ENCODE measurements around the gene PRPF8.

PRPF8 gene

GRCh38 chr17:1638171-1638590 lies 46.5 kb downstream of the PRPF8 start:
- H3K4me1 ChIP-seq (ENCODE audit: control insufficient read depth in 1 of 2, insufficient read depth in 2 of 2, low read length in 2 of 2), result peaks cover 0 to 4% of the 10 kb centered on the region in 2 donors
- no peak overlapping the region for H3K4me3 ChIP-seq (ENCODE audit: low read depth in 1 of 2, low read length in 2 of 2)
- no peaks in the 10 kb centered on the region for H3K9me3 ChIP-seq (ENCODE audit: control insufficient read depth in 1 of 2, low read length in 2 of 2)
- no peak overlapping the region for H3K27ac ChIP-seq (ENCODE audit: low read depth, low read length)
- H3K36me3 ChIP-seq (ENCODE audit: control insufficient read depth in 1 of 2, insufficient read depth in 2 of 2, low read length in 2 of 2), result peaks cover 0 to 3% of the 10 kb centered on the region in 2 donors
- H3K9ac ChIP-seq (ENCODE audit: low read depth in 1 of 2, low read length in 2 of 2), result no peak overlapping the region
- H3K27me3 ChIP-seq (ENCODE audit: control insufficient read depth in 1 of 2, insufficient read depth in 2 of 2, low read length in 2 of 2), result no peaks in the 10 kb centered on the region

GRCh38 chr17:1636732-1637285 lies 47.9 kb downstream of the PRPF8 start:
- Histone ChIP-seq H3K27me3 (ENCODE audit: control insufficient read depth in 1 of 2, insufficient read depth in 2 of 2, low read length in 2 of 2) (no peaks in the 10 kb centered on the region), H3K36me3 (ENCODE audit: control insufficient read depth in 1 of 2, insufficient read depth in 2 of 2, low read length in 2 of 2) (peaks cover 0 to 3% of the 10 kb centered on the region in 2 donors), H3K9ac (ENCODE audit: low read depth in 1 of 2, low read length in 2 of 2) (no peak overlapping the region), H3K4me1 (ENCODE audit: control insufficient read depth in 1 of 2, insufficient read depth in 2 of 2, low read length in 2 of 2) (peaks cover 0 to 4% of the 10 kb centered on the region in 2 donors), H3K9me3 (ENCODE audit: control insufficient read depth in 1 of 2, low read length in 2 of 2) (no peaks in the 10 kb centered on the region), H3K4me3 (ENCODE audit: low read depth in 1 of 2, low read length in 2 of 2) (no peak overlapping the region), H3K27ac (ENCODE audit: low read depth, low read length) (no peak overlapping the region)

GRCh38 chr17:1635675-1636465 lies 48.8 kb downstream of the PRPF8 start:
- Histone ChIP-seq H3K4me3 (ENCODE audit: low read depth in 1 of 2, low read length in 2 of 2) (no peak overlapping the region), H3K27ac (ENCODE audit: low read depth, low read length) (no peak overlapping the region), H3K4me1 (ENCODE audit: control insufficient read depth in 1 of 2, insufficient read depth in 2 of 2, low read length in 2 of 2) (peaks cover 0 to 4% of the 10 kb centered on the region in 2 donors)

GRCh38 chr17:1634841-1635650 lies 49.6 kb downstream of the PRPF8 start:
- Histone ChIP-seq H3K36me3 (ENCODE audit: control insufficient read depth in 1 of 2, insufficient read depth in 2 of 2, low read length in 2 of 2) (peaks cover 0 to 3% of the 10 kb centered on the region in 2 donors), H3K9ac (ENCODE audit: low read depth in 1 of 2, low read length in 2 of 2) (no peak overlapping the region)

More at GRCh38 chr17:1635675-1636465, 48.8 kb downstream of the PRPF8 start:
- H3K27me3 ChIP-seq (ENCODE audit: control insufficient read depth in 1 of 2, insufficient read depth in 2 of 2, low read length in 2 of 2), result no peaks in the 10 kb centered on the region
- no peaks in the 10 kb centered on the region for H3K9me3 ChIP-seq (ENCODE audit: control insufficient read depth in 1 of 2, low read length in 2 of 2)
- no peak overlapping the region for H3K9ac ChIP-seq (ENCODE audit: low read depth in 1 of 2, low read length in 2 of 2)
- H3K36me3 ChIP-seq (ENCODE audit: control insufficient read depth in 1 of 2, insufficient read depth in 2 of 2, low read length in 2 of 2), result peaks cover 0 to 3% of the 10 kb centered on the region in 2 donors

GRCh38 chr17:1630662-1631061 lies 54.0 kb downstream of the PRPF8 start:
- peaks cover 24 to 25% of the 10 kb centered on the region in 2 donors for H3K4me1 ChIP-seq (ENCODE audit: control insufficient read depth in 1 of 2, insufficient read depth in 2 of 2, low read length in 2 of 2)
- H3K9me3 ChIP-seq (ENCODE audit: control insufficient read depth in 1 of 2, low read length in 2 of 2), result no peaks in the 10 kb centered on the region
- no peak overlapping the region for H3K4me3 ChIP-seq (ENCODE audit: low read depth in 1 of 2, low read length in 2 of 2)
- H3K9ac ChIP-seq (ENCODE audit: low read depth in 1 of 2, low read length in 2 of 2), result no peak overlapping the region
- no peaks in the 10 kb centered on the region for H3K27me3 ChIP-seq (ENCODE audit: control insufficient read depth in 1 of 2, insufficient read depth in 2 of 2, low read length in 2 of 2)
- no peak overlapping the region for H3K27ac ChIP-seq (ENCODE audit: low read depth, low read length)
- H3K36me3 ChIP-seq (ENCODE audit: control insufficient read depth in 1 of 2, insufficient read depth in 2 of 2, low read length in 2 of 2), result peaks cover 0 to 3% of the 10 kb centered on the region in 2 donors

More at GRCh38 chr17:1634841-1635650, 49.6 kb downstream of the PRPF8 start:
- no peaks in the 10 kb centered on the region for H3K27me3 ChIP-seq (ENCODE audit: control insufficient read depth in 1 of 2, insufficient read depth in 2 of 2, low read length in 2 of 2)
- no peaks in the 10 kb centered on the region for H3K9me3 ChIP-seq (ENCODE audit: control insufficient read depth in 1 of 2, low read length in 2 of 2)
- H3K4me3 ChIP-seq (ENCODE audit: low read depth in 1 of 2, low read length in 2 of 2), result no peak overlapping the region
- no peaks in the 10 kb centered on the region for H3K4me1 ChIP-seq (ENCODE audit: control insufficient read depth in 1 of 2, insufficient read depth in 2 of 2, low read length in 2 of 2)
- no peak overlapping the region for H3K27ac ChIP-seq (ENCODE audit: low read depth, low read length)

- Histone ChIP-seq H3K27me3 (ENCODE audit: control insufficient read depth in 1 of 2, insufficient read depth in 2 of 2, low read length in 2 of 2) (no peaks in the 10 kb centered on the region), H3K4me3 (ENCODE audit: low read depth in 1 of 2, low read length in 2 of 2) (peak overlapping the region; percentile 94), H3K9me3 (ENCODE audit: control insufficient read depth in 1 of 2, low read length in 2 of 2) (no peaks in the 10 kb centered on the region), H3K4me1 (ENCODE audit: control insufficient read depth in 1 of 2, insufficient read depth in 2 of 2, low read length in 2 of 2) (peaks cover 33% of the 10 kb centered on the region in 2 donors), H3K9ac (ENCODE audit: low read depth in 1 of 2, low read length in 2 of 2) (peak overlapping the region; percentile 81 to 89), H3K27ac (ENCODE audit: low read depth, low read length) (peak overlapping the region; percentile 90), H3K36me3 (ENCODE audit: control insufficient read depth in 1 of 2, insufficient read depth in 2 of 2, low read length in 2 of 2) (no peaks in the 10 kb centered on the region)
Measured at GRCh38 chr17:1629504-1630310, 55.0 kb downstream of the PRPF8 start.

GRCh38 chr17:1628856-1629503 lies 55.7 kb downstream of the PRPF8 start:
- H3K4me3 ChIP-seq (ENCODE audit: low read depth in 1 of 2, low read length in 2 of 2), result peak overlapping the region; percentile 94
- H3K4me1 ChIP-seq (ENCODE audit: control insufficient read depth in 1 of 2, insufficient read depth in 2 of 2, low read length in 2 of 2), result peaks cover 33 to 34% of the 10 kb centered on the region in 2 donors
- no peaks in the 10 kb centered on the region for H3K36me3 ChIP-seq (ENCODE audit: control insufficient read depth in 1 of 2, insufficient read depth in 2 of 2, low read length in 2 of 2)
- no peaks in the 10 kb centered on the region for H3K9me3 ChIP-seq (ENCODE audit: control insufficient read depth in 1 of 2, low read length in 2 of 2)
- peak overlapping the region; percentile 81 to 89 for H3K9ac ChIP-seq (ENCODE audit: low read depth in 1 of 2, low read length in 2 of 2)
- H3K27me3 ChIP-seq (ENCODE audit: control insufficient read depth in 1 of 2, insufficient read depth in 2 of 2, low read length in 2 of 2), result no peaks in the 10 kb centered on the region
- peak overlapping the region; percentile 90 for H3K27ac ChIP-seq (ENCODE audit: low read depth, low read length)

- Histone ChIP-seq H3K36me3 (ENCODE audit: control insufficient read depth in 1 of 2, insufficient read depth in 2 of 2, low read length in 2 of 2) (no peaks in the 10 kb centered on the region), H3K9me3 (ENCODE audit: control insufficient read depth in 1 of 2, low read length in 2 of 2) (no peaks in the 10 kb centered on the region), H3K9ac (ENCODE audit: low read depth in 1 of 2, low read length in 2 of 2) (peak within 1 kb of the TSS; percentile 81 to 91), H3K4me1 (ENCODE audit: control insufficient read depth in 1 of 2, insufficient read depth in 2 of 2, low read length in 2 of 2) (peaks cover 33 to 34% of the 10 kb centered on the region in 2 donors), H3K27ac (ENCODE audit: low read depth, low read length) (peak within 1 kb of the TSS; percentile 90), H3K4me3 (ENCODE audit: low read depth in 1 of 2, low read length in 2 of 2) (peak within 1 kb of the TSS; percentile 94), H3K27me3 (ENCODE audit: control insufficient read depth in 1 of 2, insufficient read depth in 2 of 2, low read length in 2 of 2) (no peaks in the 10 kb centered on the region)
Measured at GRCh38 chr17:1627982-1628855, 56.4 kb downstream of the PRPF8 start, which contains the start of gene SLC43A2. SLC43A2 (minus strand) TSS chr17:1628834; CDS start chr17:1627874, 960 bp downstream.

Data from duodenal mucosa (tissue), 2 donors.